GM19397 (cell line): ENCODE results near the gene MBD3.

Source experiments
- ATAC-seq: cut with Tn5 transposase; IDR thresholded peaks from one replicate; pipeline ENCODE4 v1.9.1; 2021; ENCODE audit warnings: mild to moderate bottlenecking, moderate library complexity; ENCODE audit not compliant: unreplicated experiment

The MBD3 gene

DNA sequence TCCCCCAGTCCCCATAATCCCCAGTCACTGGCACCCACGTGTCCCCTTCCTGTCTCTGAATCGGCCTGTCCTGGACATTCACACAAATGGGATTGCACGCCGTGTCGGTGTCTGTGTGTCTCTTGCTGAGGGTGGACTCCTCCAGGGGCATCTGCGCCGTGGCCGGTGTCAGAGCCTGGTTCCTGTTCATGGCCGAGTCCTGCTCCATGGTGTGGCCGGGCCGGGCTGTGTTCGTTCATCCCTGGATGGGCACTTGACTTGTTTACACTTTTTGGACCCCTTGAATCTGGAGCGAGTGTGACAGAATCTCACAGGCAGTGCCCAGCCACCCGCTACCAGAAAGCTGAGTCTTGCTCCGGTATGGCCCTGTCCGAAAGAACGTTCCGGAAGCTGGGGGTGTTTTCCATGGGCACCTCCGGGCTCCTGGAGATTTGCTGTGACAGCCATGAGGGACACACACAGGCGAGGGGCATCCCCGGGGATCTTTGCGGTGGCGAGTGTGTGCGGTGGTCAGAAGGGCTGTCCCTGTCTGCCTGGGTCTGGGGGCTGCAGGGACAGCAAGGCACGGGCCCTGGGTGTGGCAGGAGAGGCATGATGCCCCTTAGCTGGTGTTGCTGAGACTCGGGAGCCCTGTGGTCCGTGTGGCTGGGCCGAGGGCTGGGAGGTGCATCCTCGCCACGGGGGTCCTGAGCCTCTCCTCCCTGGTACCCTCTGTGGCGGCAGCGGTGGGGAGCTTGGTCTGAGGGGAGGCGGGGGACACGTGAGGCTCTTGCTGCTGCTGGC, 18.1 kb downstream of the MBD3 start:
- ATAC-seq = no peak

DNA sequence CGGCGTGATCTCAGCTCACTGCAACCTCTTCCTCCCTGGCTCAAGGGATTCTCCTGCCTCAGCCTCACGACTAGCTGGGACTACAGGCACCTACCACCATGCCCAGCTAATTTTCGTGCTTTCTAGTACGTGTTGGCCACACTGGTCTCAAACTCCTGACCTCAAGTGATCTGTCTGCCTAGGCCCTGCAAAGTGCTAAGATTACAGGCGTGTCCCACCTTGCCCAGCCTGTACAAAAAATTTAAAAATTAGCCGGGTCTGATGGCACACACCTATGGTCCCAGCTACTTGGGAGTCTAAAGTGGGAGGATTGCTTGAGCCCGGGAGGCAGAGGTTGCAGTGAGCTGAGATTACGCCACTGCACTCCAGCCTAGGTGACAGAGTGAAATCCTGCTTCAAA, 19.9 kb downstream of the MBD3 start:
- ATAC-seq = no peak

DNA sequence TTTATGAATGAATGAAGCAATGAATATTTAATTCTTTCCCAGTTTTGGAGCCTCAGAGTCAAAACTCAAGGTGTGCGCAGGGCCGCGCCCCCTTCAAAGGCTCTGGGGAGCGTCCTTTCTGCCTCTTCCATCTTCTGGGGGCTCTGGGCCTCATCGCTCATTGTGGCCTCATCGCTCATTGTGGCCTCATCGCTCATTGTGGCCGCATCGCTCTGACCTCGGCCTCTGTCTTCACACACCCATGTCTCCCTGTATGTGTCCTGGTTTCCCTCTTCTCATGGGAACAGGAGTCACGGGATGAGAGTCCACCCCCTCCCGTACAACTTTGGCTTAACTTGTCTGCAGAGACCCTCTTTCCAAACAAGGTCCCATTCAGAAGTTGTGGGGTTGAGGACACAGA, 21.3 kb downstream of the MBD3 start:
- no peak for ATAC-seq

DNA sequence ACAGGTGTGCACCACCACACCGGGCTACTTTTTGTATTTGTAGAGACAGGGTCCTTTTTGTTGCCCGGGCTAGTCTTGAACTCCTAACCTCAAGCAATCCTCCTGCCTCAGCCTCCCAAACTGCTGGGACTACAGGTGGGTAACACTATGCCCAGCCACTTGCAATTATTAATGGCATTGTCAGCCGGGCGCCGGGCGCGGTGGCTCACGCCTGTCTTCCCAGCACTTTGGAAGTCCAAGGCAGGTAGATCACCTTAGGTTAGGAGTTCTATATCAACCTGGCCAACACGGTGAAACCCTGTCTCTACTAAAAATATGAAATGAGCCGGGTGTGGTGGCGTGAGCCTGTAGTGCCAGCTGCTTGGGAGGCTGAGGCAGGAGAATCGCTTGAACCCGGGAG, 21.8 kb downstream of the MBD3 start:
- ATAC-seq = no peak

DNA sequence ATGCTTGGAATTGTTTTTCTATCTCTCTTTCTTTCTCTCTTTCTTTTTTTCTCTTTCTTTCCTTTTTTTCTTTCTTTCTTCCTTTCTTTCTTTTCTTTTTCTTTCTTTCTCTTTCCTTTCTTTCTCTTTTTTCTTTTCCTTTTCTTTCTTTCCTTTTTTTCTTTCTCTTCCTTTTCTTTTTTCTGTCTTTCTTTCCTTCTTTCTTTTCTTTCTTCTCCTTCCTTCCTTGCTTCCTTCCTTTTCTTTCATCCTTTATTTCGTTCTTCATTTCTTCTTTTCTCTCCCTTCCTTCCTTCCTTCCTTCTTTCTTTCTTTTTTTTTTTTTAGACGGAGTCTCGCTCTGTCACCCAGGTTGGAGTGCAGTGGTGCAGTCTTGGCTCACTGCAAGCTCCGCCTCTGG, 22.7 kb downstream of the MBD3 start:
- ATAC-seq = no peak

DNA sequence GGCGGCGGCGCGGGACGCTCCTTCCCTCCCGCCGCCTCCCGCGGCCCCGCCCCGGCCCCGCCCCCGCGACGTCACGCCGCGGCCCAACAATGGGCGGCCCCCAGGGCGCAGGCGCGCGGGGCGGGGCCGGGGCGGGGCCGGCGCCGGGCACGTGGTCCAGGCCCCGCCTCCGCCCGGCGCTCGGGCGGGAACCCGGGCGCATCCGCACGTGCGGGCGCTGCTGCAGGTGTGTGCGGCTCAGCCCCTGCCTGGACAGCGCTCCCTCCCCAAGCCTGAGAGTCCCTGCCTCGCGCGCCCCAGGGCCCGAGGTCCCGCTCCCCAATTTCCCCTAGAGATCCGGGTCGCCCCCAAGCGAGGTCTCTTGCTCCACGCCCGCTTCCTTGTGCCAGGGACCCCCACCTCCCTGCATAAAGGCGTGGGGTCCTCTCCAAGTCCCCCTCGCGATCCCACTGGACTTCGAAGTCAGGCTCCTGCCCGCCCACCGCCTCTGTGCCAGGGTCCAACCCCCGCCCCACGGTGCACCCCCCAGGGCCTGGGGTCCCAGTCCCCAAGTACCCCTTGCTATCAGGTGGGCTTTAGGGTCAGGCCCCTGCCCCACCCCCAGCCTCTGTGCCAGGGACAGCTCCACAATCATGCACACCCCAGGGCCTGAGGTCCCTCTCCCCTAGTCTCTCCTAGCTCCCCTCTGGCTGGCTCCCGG, 24.2 kb downstream of the MBD3 start, which contains the start of gene MEX3D:
TSS of gene MEX3D (minus strand) at position 6 of the 700 bp plus-strand sequence. CDS start 267 bp downstream, outside the sequence.
- no peak for ATAC-seq

DNA sequence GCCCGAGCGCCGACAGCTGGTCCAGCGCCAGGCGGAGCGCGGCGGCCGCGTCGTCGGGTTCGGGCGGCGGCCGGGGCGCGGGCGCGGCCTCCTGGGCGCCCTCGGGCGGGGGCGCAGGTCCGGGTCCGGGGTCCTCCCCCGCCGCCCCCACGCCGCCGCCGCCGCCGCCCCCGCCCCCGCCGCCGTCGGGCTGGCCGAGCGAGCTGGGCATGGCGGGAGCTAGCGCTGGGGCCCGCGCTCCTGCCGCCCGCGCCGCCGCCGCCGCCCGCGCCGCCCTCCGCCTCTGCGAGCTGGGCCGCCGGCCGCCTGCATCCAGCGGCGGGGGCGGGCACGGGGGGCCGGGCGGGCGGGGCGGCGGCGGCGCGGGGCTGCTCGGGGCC, 24.8 kb downstream of the MBD3 start:
- no peak for ATAC-seq

DNA sequence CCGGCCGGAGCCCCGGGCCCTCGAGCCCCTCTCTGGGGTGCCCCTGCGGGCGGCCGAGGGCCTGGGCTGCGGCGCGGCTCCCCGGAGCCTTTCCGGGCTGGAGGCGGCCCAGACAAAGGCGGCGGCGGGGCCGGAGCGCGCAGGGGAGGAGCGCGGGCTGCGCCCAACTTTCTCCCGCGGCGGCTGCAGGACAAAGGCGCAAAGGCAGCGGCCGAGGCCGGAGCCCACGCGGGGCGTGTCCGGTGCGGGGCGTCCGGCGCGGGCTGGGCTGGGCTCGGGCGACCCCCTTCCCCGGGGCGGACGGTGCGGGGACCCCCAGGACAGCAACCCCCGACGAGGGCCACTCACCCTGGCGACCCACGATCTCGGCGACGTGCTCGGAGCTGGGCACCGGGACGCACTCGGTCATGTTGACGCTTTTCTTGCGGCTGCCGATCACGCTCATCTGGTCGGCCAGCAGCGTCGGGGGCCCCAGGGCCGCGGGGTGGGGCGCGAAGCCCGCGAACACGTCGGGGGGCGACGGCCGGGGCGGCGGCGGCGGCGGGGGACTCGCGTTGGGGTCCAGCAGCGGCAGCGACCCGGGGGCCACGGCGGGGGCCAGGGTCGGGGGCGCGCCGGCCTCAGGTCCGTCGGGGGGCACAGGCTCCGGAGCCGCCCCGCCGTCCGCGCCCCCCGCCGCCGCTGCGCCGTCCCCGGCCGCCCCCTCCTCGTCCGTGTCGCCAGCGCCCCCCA, 25.4 kb downstream of the MBD3 start:
- ATAC-seq = no peak

DNA sequence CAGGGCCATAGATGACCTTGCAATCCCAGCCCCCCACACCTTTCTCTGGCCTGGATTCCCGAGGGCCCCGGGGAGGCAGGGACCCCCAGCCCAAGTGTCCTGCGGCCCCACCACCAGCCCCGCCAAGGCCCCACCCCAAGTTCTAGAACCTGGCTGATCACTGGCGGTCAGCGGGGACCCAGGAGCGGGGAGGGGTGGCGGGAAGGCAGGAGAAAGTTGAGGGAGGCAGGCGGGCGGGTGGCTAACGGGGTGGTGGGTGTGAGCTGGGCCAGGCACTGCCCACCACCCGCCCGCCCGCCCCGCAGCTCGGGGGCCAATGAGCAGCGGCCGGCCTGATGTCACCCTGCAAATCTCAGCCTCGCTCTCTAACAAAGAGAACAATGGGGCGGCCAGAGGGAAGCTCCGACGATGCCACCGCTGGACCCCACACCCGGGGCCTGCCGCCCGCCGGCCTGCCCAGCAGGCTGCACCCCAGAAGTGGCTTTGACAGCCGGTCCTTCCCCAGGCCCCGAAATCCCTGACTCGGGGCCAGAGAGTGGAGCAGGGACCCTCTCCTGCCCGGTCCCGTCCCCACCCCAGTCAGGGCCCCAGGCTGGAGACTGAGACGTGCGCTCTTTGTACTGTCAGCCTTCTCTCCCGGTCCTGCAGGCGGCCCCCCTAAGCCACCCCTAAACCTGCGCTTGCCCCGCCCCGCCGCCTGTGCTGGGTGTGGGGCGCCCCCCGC, 26.1 kb downstream of the MBD3 start:
- no peak for ATAC-seq

DNA sequence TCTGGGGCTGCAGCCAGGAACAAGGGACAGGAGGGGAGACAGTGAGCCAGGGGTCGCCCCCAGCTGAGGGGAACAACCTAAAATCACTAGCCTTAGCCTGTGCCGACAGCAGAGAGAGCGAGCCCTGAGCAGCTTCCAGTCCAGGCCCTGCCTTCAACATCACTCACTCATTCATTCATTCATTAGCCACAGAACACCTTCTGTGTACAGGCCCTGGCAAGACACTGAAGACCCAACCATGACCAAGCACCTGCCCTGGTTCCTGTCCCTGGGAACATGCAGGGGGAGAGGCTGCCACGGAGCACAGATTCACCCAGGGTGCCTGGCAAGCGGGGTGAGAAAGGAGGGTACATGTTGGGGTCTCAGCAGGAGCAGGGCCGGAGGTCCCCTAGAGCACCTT, 29.4 kb downstream of the MBD3 start:
- no peak for ATAC-seq

DNA sequence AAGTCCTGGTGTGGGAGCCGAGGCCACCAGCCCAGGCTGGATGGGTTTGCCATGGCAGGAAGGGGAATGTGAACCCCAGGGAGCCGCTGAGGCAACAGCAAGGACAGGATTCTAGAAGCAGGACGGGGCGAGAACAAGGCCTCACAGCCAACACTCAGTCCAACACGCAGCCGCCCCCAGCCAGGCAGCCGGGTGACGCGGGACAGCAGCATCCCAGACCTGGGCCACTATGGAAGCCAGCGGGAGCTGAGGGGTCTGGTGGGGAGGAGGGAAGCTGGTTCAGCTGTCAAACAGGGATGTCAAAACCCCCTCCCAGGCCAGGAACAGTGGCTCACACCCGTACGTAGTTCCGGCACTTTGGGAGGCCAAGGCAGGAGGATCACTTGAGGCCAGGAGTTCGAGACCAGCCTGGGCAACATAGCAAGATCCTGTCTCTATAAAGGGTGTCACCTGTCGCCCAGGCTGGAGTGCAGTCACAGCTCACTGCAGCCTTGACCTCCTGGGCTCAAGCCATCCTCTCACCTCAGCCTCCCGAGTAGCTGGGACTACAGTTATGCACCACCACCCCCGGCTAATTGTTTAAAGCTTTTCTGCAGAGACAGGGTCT, 31.3 kb downstream of the MBD3 start:
- ATAC-seq = no peak

DNA sequence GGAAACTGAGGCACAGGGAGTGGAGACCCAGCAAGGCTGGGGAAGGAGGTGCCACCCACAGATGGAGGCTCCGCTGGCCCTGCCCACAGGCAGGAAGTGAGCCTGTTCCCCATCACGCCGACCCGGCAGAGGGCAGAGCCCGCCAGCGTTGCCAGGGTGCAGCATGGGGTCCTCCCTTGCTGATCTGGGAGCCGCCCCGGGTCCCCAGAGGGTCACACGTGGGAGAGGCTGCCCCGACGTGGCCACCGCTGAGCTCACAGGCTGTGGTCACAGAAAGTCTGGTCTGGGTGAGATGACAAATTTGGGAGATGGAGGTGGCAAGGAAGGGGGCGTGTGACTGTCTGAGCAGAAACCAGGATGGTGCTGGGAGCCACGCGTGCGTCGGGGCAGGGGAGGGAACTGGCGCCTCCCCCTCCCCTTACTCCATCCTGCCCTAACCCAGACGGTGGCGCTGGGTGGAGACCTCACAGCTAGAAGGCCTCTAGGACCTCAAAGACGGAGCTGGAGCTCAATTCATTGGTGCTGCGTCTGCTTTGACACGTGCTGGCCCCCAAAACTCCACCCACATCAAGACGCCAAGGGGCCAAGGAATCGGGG, 32.3 kb downstream of the MBD3 start:
- ATAC-seq = no peak

DNA sequence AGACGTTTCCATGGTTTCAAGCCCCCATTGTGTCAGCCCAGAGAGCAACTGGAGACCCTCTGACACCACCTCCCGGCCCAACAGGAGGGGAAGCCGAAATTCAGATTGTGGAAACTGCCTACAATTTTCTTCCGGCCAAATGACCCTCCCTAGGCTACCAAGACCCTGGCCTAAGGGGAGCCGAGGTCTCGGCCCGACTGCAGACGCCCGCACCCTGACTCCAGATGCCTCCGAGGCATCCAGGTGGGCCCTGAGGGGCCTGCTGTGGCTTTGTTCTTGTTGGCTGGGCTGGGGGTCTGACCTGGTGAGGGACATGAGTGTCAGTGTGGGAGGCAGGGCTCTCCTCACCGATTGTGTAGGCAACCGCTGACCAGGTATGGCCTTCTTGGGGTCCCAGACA, 34.1 kb downstream of the MBD3 start:
- no peak for ATAC-seq

DNA sequence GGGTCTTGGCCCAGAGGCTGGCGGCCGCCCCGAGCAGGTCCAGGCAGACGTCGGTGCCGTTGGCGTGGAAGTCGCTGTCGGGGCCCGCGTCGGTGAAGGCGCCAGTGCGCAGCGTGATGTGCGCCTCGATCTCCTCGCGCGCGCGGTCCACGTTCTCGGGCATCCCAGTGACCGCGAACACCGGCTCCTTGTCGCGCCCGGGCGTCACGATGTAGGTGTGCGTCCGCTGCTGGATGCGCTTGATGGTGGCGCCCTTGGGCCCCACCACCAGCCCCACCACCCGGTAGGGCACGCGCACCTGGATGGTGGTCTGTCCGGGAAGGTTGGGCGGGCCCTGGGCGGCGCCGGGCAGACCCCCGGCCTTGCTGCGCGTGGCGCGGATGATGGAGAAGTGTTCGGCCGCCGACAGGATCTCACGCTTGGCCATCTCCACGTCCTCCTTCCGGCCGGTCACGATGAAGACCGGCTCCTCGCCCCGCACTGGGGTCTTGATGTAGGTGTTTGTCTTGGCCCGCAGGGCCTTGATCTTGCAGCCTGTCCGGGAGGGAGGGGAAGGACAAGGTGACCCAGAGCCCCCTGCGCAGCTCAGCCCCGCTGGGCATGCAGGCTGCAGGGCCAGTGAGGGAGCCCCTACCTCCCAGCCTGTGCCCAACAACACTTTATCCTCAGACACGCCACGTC, 36.1 kb downstream of the MBD3 start:
- no peak for ATAC-seq

DNA sequence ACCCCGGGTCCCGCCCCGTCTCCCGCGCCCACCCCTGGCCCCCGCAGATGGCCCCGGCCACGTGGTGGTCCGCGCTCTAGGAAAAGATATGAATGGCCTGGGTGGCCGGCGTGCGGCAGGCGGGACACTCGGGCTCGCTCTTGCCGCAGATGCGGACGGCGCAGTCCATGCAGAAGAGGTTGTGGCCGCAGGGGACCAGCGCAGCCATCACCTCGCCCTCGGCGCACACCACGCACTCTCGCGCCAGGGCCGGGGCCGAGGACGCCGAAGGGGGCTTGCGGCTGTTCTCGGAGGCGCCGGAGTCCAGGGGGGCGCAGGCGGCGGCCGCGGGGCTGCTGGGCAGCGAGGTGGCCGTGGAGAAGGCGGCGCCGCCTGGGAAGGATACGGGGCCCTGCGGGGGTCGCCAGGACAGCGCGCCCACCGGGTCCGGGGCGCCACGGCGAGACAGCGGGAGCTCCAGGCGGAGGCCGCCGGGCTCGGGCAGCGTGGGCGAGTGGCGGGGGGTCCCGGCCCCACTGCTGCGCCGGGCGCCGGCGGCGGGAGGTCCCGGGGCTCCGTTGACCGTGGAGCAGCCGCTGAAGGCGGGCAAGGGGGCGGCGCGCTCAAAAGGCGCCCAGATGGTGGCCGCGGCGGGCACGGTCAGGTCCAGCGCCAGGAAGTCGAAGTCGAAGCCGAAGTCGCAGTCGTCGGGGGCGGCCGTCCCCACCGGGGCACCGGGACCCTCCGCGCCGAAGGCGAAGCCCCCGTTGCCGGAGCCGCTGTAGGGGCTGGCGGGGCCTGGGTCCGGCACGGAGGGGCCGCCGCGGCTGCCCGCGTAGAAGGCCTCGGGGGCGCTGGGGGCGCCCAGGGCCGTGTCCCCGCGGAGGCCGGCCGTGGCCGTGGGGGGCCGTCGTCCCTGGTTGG, 36.9 kb downstream of the MBD3 start:
- ATAC-seq = no peak

DNA sequence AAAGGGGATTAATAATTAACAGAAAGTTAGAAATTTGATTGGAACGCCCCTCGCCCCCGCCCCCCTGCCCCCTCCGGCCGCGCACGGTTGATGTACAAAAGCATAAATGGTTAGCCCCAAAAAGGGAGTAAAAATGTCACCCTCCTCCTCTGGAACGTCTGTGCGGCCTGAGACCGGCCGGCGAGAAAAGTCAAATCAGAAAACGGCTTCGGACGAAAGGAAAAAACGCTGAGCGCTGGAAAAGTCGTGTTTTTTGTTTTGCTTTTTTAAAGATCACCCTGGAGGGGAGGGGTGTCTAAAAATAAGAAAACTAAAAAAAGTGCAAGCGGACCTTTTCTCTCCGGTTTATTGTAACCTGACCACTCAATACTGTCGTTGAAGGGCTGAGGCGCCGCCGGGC, 37.7 kb downstream of the MBD3 start:
- ATAC-seq = no peak

DNA sequence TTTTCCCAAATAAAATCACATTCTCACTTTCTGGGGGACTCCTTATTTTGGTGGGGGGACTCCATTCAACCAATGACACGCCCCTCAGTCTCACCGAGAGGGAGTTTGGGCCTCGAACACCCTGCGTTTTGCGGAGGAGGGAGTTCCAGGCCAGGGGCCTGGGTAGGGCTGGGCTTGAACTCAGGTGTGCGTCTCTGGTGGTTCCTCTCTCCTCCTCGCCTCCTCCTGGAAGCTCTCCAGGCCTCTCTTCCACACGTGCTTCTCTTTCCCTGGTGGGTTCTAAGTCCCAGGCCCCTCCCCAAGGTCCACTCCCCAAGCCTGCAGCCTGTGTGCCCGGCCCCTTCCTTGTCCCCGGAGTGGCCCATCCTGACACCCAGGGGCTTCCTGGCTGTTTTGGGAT, 39.2 kb downstream of the MBD3 start:
- ATAC-seq = no peak

DNA sequence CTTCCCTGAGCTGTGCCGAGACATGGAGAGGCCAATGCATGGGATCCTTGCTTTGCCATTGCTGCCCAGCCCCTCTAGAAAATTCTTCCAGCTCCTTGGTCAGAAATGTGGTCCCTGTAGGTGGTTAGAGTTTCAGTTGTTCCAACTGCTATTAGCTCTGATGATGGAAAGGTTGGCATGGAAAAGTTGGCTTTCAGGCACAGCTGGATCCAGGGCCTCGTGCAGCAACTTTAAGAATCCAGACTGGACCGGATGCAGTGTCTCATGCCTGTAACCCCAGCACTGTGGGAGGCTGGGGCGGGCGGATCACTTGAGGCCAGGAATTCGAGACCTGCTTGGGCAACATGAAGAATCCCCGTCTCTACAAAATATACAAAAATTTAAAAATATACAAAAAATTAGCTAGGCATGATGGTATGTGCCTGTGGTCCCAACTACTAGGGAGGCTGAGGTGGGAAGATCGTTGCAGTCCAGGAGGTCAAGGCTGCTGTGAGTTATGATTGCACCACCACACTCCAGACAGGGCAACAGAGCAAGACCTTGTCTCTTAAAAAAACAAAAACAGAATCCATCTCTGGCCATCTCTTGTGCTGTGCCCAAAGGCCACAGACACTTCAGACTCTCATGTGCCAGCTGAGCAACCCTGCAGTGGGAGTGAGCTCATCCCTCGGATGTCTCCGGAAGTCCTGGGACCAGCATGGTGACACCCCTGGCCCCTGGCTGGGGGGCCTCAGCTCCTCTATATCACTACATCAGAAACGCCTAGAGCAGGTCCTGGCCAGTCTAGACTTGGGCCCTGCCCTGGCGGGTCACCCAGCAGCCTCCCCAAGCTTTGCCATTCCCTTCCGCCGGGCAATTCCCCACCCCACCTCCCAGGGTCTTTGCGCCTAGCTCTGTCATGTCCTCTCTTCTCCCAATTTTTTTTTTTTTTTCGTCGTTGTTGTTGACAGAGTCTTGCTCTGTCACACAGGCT, 41.3 kb downstream of the MBD3 start:
- ATAC-seq = no peak
